H1 (cell line): ENCODE data around the gene KIF26B. TPM values are rescaled to one million over a fixed set of nuclear protein-coding genes. Genes with fewer than 3 reads are reported as not detected.

ENCODE experiments used
- CTCF ChIA-PET: fragments of 300-600 bp; sonication (Branson Sonifier 250); formaldehyde crosslinking; loops from one replicate; lab custom pipeline; 2021; ENCODE audit not compliant: partially characterized antibody; lab: Charles Lee
- POLR2A ChIA-PET: fragments of 300-600 bp; sonication (Branson Sonifier 250); formaldehyde crosslinking; loops from one replicate; lab custom pipeline; 2021; ENCODE audit warnings: inconsistent platforms; ENCODE audit not compliant: partially characterized antibody; lab: Charles Lee
- DNase-seq, 2 experiments: peaks; one replicate each; pipeline versions ENCODE4 v3.0.0 to v3.0.0-alpha.2; 2010 to 2022; ENCODE audit warnings: low spot score in 2 of 2, low read depth in 1 of 2, mixed read lengths in 1 of 2
- FAIRE-seq: peaks from 2 replicates; lab custom pipeline; 2011; peaks lifted over from hg19 to GRCh38; lab: Jason Lieb, UNC
- H2AFZ ChIP-seq: 2 replicates; pipeline ENCODE4 v1.8.1; 2012; ENCODE audit warnings: low read length, inconsistent platforms
- H2AK5ac ChIP-seq: 2 replicates; pipeline ENCODE4 v1.6.1; 2013; ENCODE audit warnings: low read depth, low read length
- H2BK120ac ChIP-seq: replicated peaks from 2 replicates; pipeline ENCODE3; 2013; ENCODE audit warnings: low read depth, low read length, inconsistent platforms
- H2BK12ac ChIP-seq: 2 replicates; pipeline ENCODE4 v1.6.1; 2013; ENCODE audit warnings: low read depth, low read length
- H2BK15ac ChIP-seq: 2 replicates; pipeline ENCODE4 v1.6.1; 2013; ENCODE audit warnings: low read length
- H2BK20ac ChIP-seq: 2 replicates; pipeline ENCODE4 v1.6.1; 2013; ENCODE audit warnings: low read length
- H2BK5ac ChIP-seq: 2 replicates; pipeline ENCODE4 v1.6.1; 2013; ENCODE audit warnings: low read depth, low read length
- H3K14ac ChIP-seq: 2 replicates; pipeline ENCODE4 v1.6.1; 2013; ENCODE audit warnings: inconsistent platforms; ENCODE audit not compliant: insufficient read length
- H3K18ac ChIP-seq: 2 replicates; pipeline ENCODE4 v1.6.1; 2013; ENCODE audit warnings: low read length; ENCODE audit errors: extremely low read depth
- H3K23ac ChIP-seq: 2 replicates; pipeline ENCODE4 v1.6.1; 2013; ENCODE audit warnings: inconsistent platforms; ENCODE audit not compliant: insufficient read length
- H3K23me2 ChIP-seq: 2 replicates; pipeline ENCODE4 v1.6.1; 2013; ENCODE audit warnings: low read depth, low read length
- H3K27ac ChIP-seq: 2 replicates; pipeline ENCODE4 v1.6.1; 2011; ENCODE audit warnings: low read depth, low read length, inconsistent platforms
- H3K27me3 ChIP-seq, 4 experiments: replicated peaks in 1 of 4; 1 replicate in 1 of 4; 2 replicates in 3 of 4; pipeline versions ENCODE4 v1.6.1 to v1.8.1; 2011 to 2013; ENCODE audit warnings: low read length in 3 of 4, mild to moderate bottlenecking in 3 of 4, inconsistent platforms in 2 of 4, mixed read lengths in 2 of 4, moderate library complexity in 1 of 4; ENCODE audit not compliant: control insufficient read depth in 3 of 4, insufficient read depth in 3 of 4; ENCODE audit errors: extremely low read depth in 1 of 4
- H3K36me3 ChIP-seq, 4 experiments: 2 replicates each; pipeline versions ENCODE4 v1.6.1 to v1.8.1; 2011 to 2013; ENCODE audit warnings: mild to moderate bottlenecking in 4 of 4, low read length in 3 of 4, moderate library complexity in 2 of 4, control low read depth in 1 of 4, inconsistent platforms in 1 of 4; ENCODE audit not compliant: insufficient read depth in 4 of 4, control insufficient read depth in 2 of 4
- H3K4ac ChIP-seq: replicated peaks from 2 replicates; pipeline ENCODE3; 2013; ENCODE audit warnings: low read length, low read depth, mixed read lengths, inconsistent platforms; ENCODE audit not compliant: insufficient read length
- H3K4me1 ChIP-seq, 4 experiments: replicated peaks in 1 of 4; 1 replicate in 1 of 4; 2 replicates in 3 of 4; pipeline versions ENCODE4 v1.6.1 to v1.8.1; 2011 to 2013; ENCODE audit warnings: low read length in 3 of 4, inconsistent platforms in 2 of 4, mixed read lengths in 1 of 4; ENCODE audit not compliant: insufficient read depth in 4 of 4, control insufficient read depth in 3 of 4
- H3K4me2 ChIP-seq, 2 experiments: 2 replicates each; pipeline versions ENCODE4 v1.6.1 to v1.8.1; 2011 to 2013; ENCODE audit warnings: low read depth in 2 of 2, low read length in 2 of 2, control low read depth in 1 of 2, inconsistent platforms in 1 of 2, mild to moderate bottlenecking in 1 of 2; ENCODE audit not compliant: insufficient read depth in 1 of 2
- H3K4me3 ChIP-seq, 4 experiments: fragments of 200-600, 300-600 bp in 1 of 4; sonication (generic), shearing (Covaris generic), sonication (Bioruptor Twin) in 1 of 4; 2 replicates each; pipeline versions ENCODE4 v1.5.1 to v1.8.1; 2011 to 2016; ENCODE audit warnings: low read length in 4 of 4, low read depth in 3 of 4, control low read depth in 2 of 4, inconsistent platforms in 2 of 4, mild to moderate bottlenecking in 2 of 4, mixed read lengths in 1 of 4, moderate library complexity in 1 of 4; ENCODE audit not compliant: insufficient read depth in 2 of 4; ENCODE audit errors: extremely low read depth in 1 of 4
- H3K56ac ChIP-seq: replicated peaks from 2 replicates; pipeline ENCODE3; 2013; ENCODE audit warnings: low read depth, mild to moderate bottlenecking, mixed read lengths, low read length, inconsistent platforms; ENCODE audit not compliant: insufficient read length
- H3K79me1 ChIP-seq: 2 replicates; pipeline ENCODE4 v1.6.1; 2013; ENCODE audit warnings: low read depth, low read length, control low read depth
- H3K79me2 ChIP-seq, 2 experiments: 2 replicates each; pipeline versions ENCODE4 v1.6.1 to v1.8.1; 2012 to 2013; ENCODE audit warnings: low read length in 2 of 2, mild to moderate bottlenecking in 2 of 2, inconsistent platforms in 1 of 2; ENCODE audit not compliant: insufficient read depth in 2 of 2, control insufficient read depth in 1 of 2
- H3K9ac ChIP-seq, 4 experiments: replicated peaks in 1 of 4; 1 replicate in 1 of 4; 2 replicates in 3 of 4; pipeline versions ENCODE4 v1.6.1 to v1.8.1; 2011 to 2013; ENCODE audit warnings: low read depth in 3 of 4, low read length in 3 of 4, control low read depth in 2 of 4, mild to moderate bottlenecking in 2 of 4, moderate library complexity in 2 of 4, inconsistent platforms in 1 of 4; ENCODE audit errors: extremely low read depth in 1 of 4
- H3K9me3 ChIP-seq, 2 experiments: 2 replicates each; pipeline versions ENCODE4 v1.6.1 to v1.8.1; 2012 to 2013; ENCODE audit warnings: mild to moderate bottlenecking in 2 of 2, moderate library complexity in 2 of 2, control low read depth in 1 of 2, inconsistent platforms in 1 of 2, low read depth in 1 of 2, low read length in 1 of 2, mixed read lengths in 1 of 2; ENCODE audit not compliant: insufficient read depth in 2 of 2
- H4K20me1 ChIP-seq, 2 experiments: replicated peaks in 1 of 2; 2 replicates each; pipeline versions ENCODE3 to v1.8.1; 2011 to 2013; ENCODE audit warnings: inconsistent platforms in 2 of 2, low read length in 2 of 2, mild to moderate bottlenecking in 1 of 2; ENCODE audit not compliant: insufficient read depth in 2 of 2, control insufficient read depth in 1 of 2
- H4K5ac ChIP-seq: 2 replicates; pipeline ENCODE4 v1.6.1; 2013; ENCODE audit warnings: low read length, low read depth, mixed read lengths, inconsistent platforms; ENCODE audit not compliant: insufficient read length
- H4K8ac ChIP-seq: 2 replicates; pipeline ENCODE4 v1.8.0; 2013; ENCODE audit warnings: mild to moderate bottlenecking, moderate library complexity, low read length, inconsistent platforms; ENCODE audit not compliant: insufficient read depth; ENCODE audit errors: extremely low read depth
- H4K91ac ChIP-seq: replicated peaks from 2 replicates; pipeline ENCODE3; 2013; ENCODE audit warnings: low read length, mixed read lengths, inconsistent platforms; ENCODE audit not compliant: insufficient read length
- NANOG ChIP-seq: IDR thresholded peaks from 2 replicates; pipeline ENCODE4 v1.6.1; 2011; ENCODE audit warnings: low read length, low read depth, mild to moderate bottlenecking, inconsistent platforms; ENCODE audit not compliant: insufficient read depth, poor library complexity, severe bottlenecking
- PHF8 ChIP-seq: fragments of 200-600 bp; sonication (generic); conservative IDR thresholded peaks from 2 replicates; pipeline ENCODE4 v1.7.1; 2012; ENCODE audit warnings: low read depth, mild to moderate bottlenecking, inconsistent platforms, low read length, moderate library complexity
- POU5F1 ChIP-seq: IDR thresholded peaks from 2 replicates; pipeline ENCODE4 v1.6.1; 2011; ENCODE audit warnings: low read depth, mild to moderate bottlenecking, low read length, moderate library complexity
- SP4 ChIP-seq: IDR thresholded peaks from 2 replicates; pipeline ENCODE4 v1.6.1; 2012; ENCODE audit warnings: low read length, inconsistent platforms
- TAF7 ChIP-seq: optimal IDR thresholded peaks from 2 replicates; pipeline ENCODE3; 2011; ENCODE audit warnings: low read depth, mild to moderate bottlenecking, inconsistent platforms, low read length, moderate library complexity, borderline replicate concordance
- WGBS, 2 experiments: shearing (Covaris generic) in 1 of 2; methylation state at CpG; one replicate each; pipeline versions ENCODE4 v1.1.6 to v1.1.7; 2013 to 2015; ENCODE audit warnings: low lambda C conversion rate in 2 of 2, mixed read lengths in 2 of 2, inconsistent platforms in 1 of 2, low coverage in 1 of 2, missing lambda C conversion rate in 1 of 2; ENCODE audit not compliant: insufficient replicate concordance in 2 of 2, insufficient coverage in 1 of 2, insufficient read length in 1 of 2; ENCODE audit errors: extremely low coverage in 1 of 2, missing lambda C conversion rate in 1 of 2; 5-methylcytosine and 5-hydroxymethylcytosine counted together
- polyA plus RNA-seq, 7 experiments: library from polyadenylated mRNA; depleted of rRNA in 3 of 7; stranded (reverse) in 5 of 7; unstranded in 2 of 7; fragments of >200 nt in 5 of 7; fragments of 200-250 nt in 2 of 7; gene quantifications; 1 replicate in 5 of 7; 2 replicates in 1 of 7; 4 replicates in 1 of 7; pipeline versions ENCODE4 v1.2.1 to v1.2.3, GENCODE V29; 2011 to 2013; ENCODE audit warnings: missing spikeins in 2 of 7, mixed read lengths in 2 of 7
- total RNA-seq: library from RNA; stranded (reverse); fragmentation: NEBNext Ultra II Directional; extraction: Animal tissue kit (Norgen Biotek cat#: 25700); gene quantifications from 2 replicates; pipeline ENCODE4 v1.2.1, GENCODE V29; 2021

KIF26B gene
- total and polyA plus RNA-seq, 2 of the 8 experiments (the other 6 are each of a cell fraction or from before 2014, with no cell fraction given), result 0.06 to 0.28 TPM

DNA sequence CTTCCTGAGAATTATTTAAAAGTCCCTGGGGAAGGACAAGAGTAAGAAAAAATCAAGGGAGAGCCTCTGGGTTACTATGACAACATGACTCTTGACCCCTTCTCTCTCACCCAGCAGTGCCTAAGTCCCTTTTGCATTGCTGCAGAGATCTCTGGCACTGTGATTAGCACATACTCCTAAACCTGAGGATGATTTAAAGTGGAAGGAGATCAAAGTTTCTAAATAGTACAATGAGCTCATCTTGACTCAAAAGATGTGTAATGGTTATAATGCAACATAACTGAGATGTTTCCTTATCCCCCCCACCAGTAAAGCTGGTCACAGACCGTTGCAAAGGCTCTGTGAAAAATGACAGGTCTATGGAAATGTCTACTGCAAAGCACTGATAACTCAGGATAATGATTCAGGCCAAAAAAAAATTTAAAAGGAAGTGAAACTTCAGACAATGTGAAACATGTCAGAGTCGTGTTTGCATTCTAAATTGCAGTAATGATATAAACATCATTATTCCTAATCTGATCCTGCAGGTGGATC, 519.2 kb downstream of the KIF26B start:
- H4K91ac ChIP-seq, result no peak overlapping the region
- no peak overlapping the region for H3K27ac ChIP-seq
- no peak overlapping the region for H4K8ac ChIP-seq
- no peaks in the 10 kb centered on the region for H3K27me3 ChIP-seq
- no peak overlapping the region for H2BK15ac ChIP-seq
- H3K36me3 ChIP-seq, result no peaks in the 10 kb centered on the region
- FAIRE-seq (no peak), DNase-seq (no peak)
- no peak overlapping the region for H3K4ac ChIP-seq
- 93% methylated on average over 2 of the region's 2 CpGs; no CpG with 5 or more reads in 1 of the 2 experiments for WGBS, 2 experiments
- no peaks in the 10 kb centered on the region; the same call in 1 of the 2 replicates for H3K23me2 ChIP-seq
- H2BK12ac ChIP-seq, result no peak overlapping the region
- no peak overlapping the region for H2BK5ac ChIP-seq
- no peaks in the 10 kb centered on the region for H3K9me3 ChIP-seq
- CTCF ChIA-PET, result no interaction called here
- no peaks in the 10 kb centered on the region for H3K79me1 ChIP-seq
- no peak for TF ChIP-seq POU5F1
- TF ChIP-seq NANOG, result no peak
- no peak for TF ChIP-seq SP4
- no peak for TF ChIP-seq TAF7
- no peak for TF ChIP-seq PHF8
- H2BK120ac ChIP-seq, result no peak overlapping the region
- no peak overlapping the region for H2AFZ ChIP-seq
- no peaks in the 10 kb centered on the region for H3K4me1 ChIP-seq
- no peak overlapping the region for H2AK5ac ChIP-seq
- no peaks in the 10 kb centered on the region for H3K79me2 ChIP-seq
- no peak overlapping the region for H3K4me2 ChIP-seq
- H3K14ac ChIP-seq, result no peak overlapping the region
- H4K20me1 ChIP-seq, result no peaks in the 10 kb centered on the region
- H4K5ac ChIP-seq, result no peak overlapping the region
- no peak overlapping the region for H3K23ac ChIP-seq
- H3K18ac ChIP-seq, result no peak overlapping the region
- POLR2A ChIA-PET, result no interaction called here
- no peak overlapping the region for H3K56ac ChIP-seq
- no peak overlapping the region for H3K9ac ChIP-seq
- no peak overlapping the region for H2BK20ac ChIP-seq
- H3K4me3 ChIP-seq, result no peak overlapping the region
